Lung microvascular endothelial cell (primary cell): ENCODE data around the gene RANBP3. TPM values are rescaled to one million over a fixed set of nuclear protein-coding genes. Genes with fewer than 3 reads are reported as not detected.
"Not testable (repeated sequence)": the region's sequence is repeated elsewhere in the genome, so short reads cannot be mapped to it uniquely, and the experiment has no call there.

Experiments
- DNase-seq, 2 donors: peaks; one replicate each; pipeline versions ENCODE4 v3.0.0 to v3.0.0-alpha.2; 2010; ENCODE audit warnings: low read depth in 2 of 2
- total RNA-seq: library from RNA; depleted of rRNA; stranded (reverse); fragments of >200 nt; gene quantifications from 2 replicates; pipeline ENCODE4 v1.2.1, GENCODE V29; 2014

RANBP3 gene
- total RNA-seq, 1 donor from 2014 or later: 25.4 TPM

- no peak for DNase-seq
These were observed 11.0 kb downstream of the RANBP3 start for GRCh38 chr19:5966941-5967340.

- DNase-seq: no peak
These were observed 11.7 kb downstream of the RANBP3 start for GRCh38 chr19:5966215-5966614.

GRCh38 chr19:5964816-5965565 is 12.9 kb downstream of the RANBP3 start:
- no peak for DNase-seq

- no peak for DNase-seq
These were observed 14.1 kb downstream of the RANBP3 start for GRCh38 chr19:5963855-5964254.

- not testable (repeated sequence) for DNase-seq
These were observed 14.7 kb downstream of the RANBP3 start for GRCh38 chr19:5963259-5963658.

GRCh38 chr19:5961969-5962945 is 15.7 kb downstream of the RANBP3 start:
- DNase-seq: peak; percentile 84 to 86

GRCh38 chr19:5961641-5961968 is 16.3 kb downstream of the RANBP3 start:
- DNase-seq: not testable (repeated sequence)

- DNase-seq: peak in 1 of 2 donors; percentile 31
These were observed 17.6 kb downstream of the RANBP3 start for GRCh38 chr19:5960005-5961001.

- peak in 1 of 2 donors; percentile 35 for DNase-seq
These were observed 18.5 kb downstream of the RANBP3 start for GRCh38 chr19:5959260-5960004.

- no peak for DNase-seq
These were observed 19.2 kb downstream of the RANBP3 start for GRCh38 chr19:5958851-5959122.

- no peak for DNase-seq
These were observed 19.7 kb downstream of the RANBP3 start for GRCh38 chr19:5958074-5958850.

GRCh38 chr19:5957170-5957569 is 20.8 kb downstream of the RANBP3 start:
- no peak for DNase-seq

GRCh38 chr19:5956728-5957127 is 21.2 kb downstream of the RANBP3 start:
- DNase-seq: no peak

GRCh38 chr19:5956323-5956722 is 21.6 kb downstream of the RANBP3 start:
- DNase-seq: no peak

- no peak for DNase-seq
These were observed 22.4 kb downstream of the RANBP3 start for GRCh38 chr19:5955636-5955935.

- no peak for DNase-seq
These were observed 23.6 kb downstream of the RANBP3 start for GRCh38 chr19:5954293-5954692.

- peak; percentile 48 to 60 for DNase-seq
These were observed 24.2 kb downstream of the RANBP3 start for GRCh38 chr19:5953680-5954213.

- peak in 1 of 2 donors; percentile 76 for DNase-seq
These were observed 24.8 kb downstream of the RANBP3 start for GRCh38 chr19:5953030-5953589.

- DNase-seq: peak in 1 of 2 donors; percentile 26
These were observed 25.5 kb downstream of the RANBP3 start for GRCh38 chr19:5952193-5953029.
